HepG2 (cell line): ENCODE data around the gene SCARF1.

ENCODE experiments used
- ARHGAP35 ChIP-seq: sonication (generic); formaldehyde crosslinking; IDR thresholded peaks from 2 replicates; pipeline ENCODE4 v1.9.0; 2022; ENCODE audit warnings: mild to moderate bottlenecking, inconsistent platforms, moderate library complexity, missing genetic modification reagents, borderline replicate concordance
- CAMTA2 ChIP-seq: sonication (generic); formaldehyde crosslinking; IDR thresholded peaks from 2 replicates; pipeline ENCODE4 v1.4.0; 2020; ENCODE audit warnings: mild to moderate bottlenecking, missing genetic modification reagents, borderline replicate concordance
- CBX2 ChIP-seq, 2 experiments: fragments of 200-600 bp in 1 of 2; sonication (generic); formaldehyde crosslinking in 1 of 2; IDR thresholded peaks; 2 replicates each; pipeline versions ENCODE4 v1.7.0 to v1.8.1; 2018 to 2022; ENCODE audit warnings: low read depth in 2 of 2, low read length in 1 of 2, mild to moderate bottlenecking in 1 of 2, missing genetic modification reagents in 1 of 2
- FOXO4 ChIP-seq: sonication (generic); formaldehyde crosslinking; conservative IDR thresholded peaks from 2 replicates; pipeline ENCODE4 v1.8.1; 2023; ENCODE audit warnings: missing genetic modification reagents
- KDM1A ChIP-seq: IDR thresholded peaks from 2 replicates; pipeline ENCODE4 v1.6.1; 2016; ENCODE audit warnings: missing compliant biosample characterization
- MXI1 ChIP-seq: IDR thresholded peaks from 3 replicates; pipeline ENCODE4 v1.6.1; 2012; ENCODE audit warnings: low read depth, low read length, inconsistent platforms, borderline replicate concordance
- NFE2L2 ChIP-seq: fragments of 150-350 bp; IDR thresholded peaks from 2 replicates; pipeline ENCODE4 v1.6.1; 2014; ENCODE audit warnings: low read length
- PAX8 ChIP-seq: sonication (generic); formaldehyde crosslinking; IDR thresholded peaks from 2 replicates; pipeline ENCODE4 v1.8.0; 2022; ENCODE audit warnings: mild to moderate bottlenecking, missing genetic modification reagents, borderline replicate concordance
- STAT5B ChIP-seq: sonication (generic); formaldehyde crosslinking; IDR thresholded peaks from 2 replicates; pipeline ENCODE4 v1.4.0; 2020; ENCODE audit warnings: missing genetic modification reagents
- ZNF253 ChIP-seq: sonication (generic); formaldehyde crosslinking; IDR thresholded peaks from 2 replicates; pipeline ENCODE4 v1.8.0; 2022; ENCODE audit warnings: mild to moderate bottlenecking, missing genetic modification reagents, borderline replicate concordance
- TF ChIP-seq, protein P1 (sequence below): IDR thresholded peaks from 2 replicates; pipeline ENCODE4 v1.6.1; 2016; ENCODE audit warnings: low read depth, borderline replicate concordance

DNA sequence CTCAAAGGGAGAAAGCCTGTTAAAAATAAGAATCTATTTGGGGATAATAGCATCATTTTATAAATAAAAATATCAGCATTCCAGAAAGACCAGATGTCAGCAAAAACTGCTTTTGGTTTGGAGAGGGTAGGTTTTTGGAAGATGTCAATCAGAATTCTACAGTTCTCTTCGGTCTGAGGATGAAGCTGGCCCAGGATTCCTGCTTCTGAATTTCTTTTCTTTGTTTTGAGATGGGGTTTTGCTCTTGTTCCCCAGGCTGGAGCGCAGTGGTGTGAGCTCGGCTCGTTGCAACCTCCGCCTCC lies 52.0 kb downstream of the SCARF1 start:
- TF ChIP-seq FOXO4: no peak
- no peak for TF ChIP-seq ZNF253
- TF ChIP-seq ARHGAP35 (CRISPR knock-in tag): no peak
- TF ChIP-seq STAT5B: no peak
- no peak for TF ChIP-seq KDM1A (CRISPR knock-in tag)
- no peak for TF ChIP-seq CBX2 (IDR thresholded peaks at IDR 0.05; ENCODE audit: low read depth, low read length)
- no peak for TF ChIP-seq CBX2 (CRISPR knock-in tag; IDR thresholded peaks at IDR 0.05; ENCODE audit: low read depth)
- no peak for TF ChIP-seq PAX8 (CRISPR knock-in tag)
- no peak for TF ChIP-seq MXI1
- TF ChIP-seq, protein P1, sequence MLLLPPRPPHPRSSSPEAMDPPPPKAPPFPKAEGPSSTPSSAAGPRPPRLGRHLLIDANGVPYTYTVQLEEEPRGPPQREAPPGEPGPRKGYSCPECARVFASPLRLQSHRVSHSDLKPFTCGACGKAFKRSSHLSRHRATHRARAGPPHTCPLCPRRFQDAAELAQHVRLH (CRISPR knock-in tag): no peak
- TF ChIP-seq CAMTA2 (CRISPR knock-in tag): no peak
- no peak for TF ChIP-seq NFE2L2
